Liver (tissue), 3 donors: Measurements from ENCODE around the gene CDK5RAP2.

Experiments used
- EGR1 ChIP-seq, 2 donors: IDR thresholded peaks; 2 replicates each; pipeline ENCODE4 v1.6.1; 2016 to 2018; ENCODE audit warnings: antibody characterized with exemption in 2 of 2, low read depth in 2 of 2
- FOXA1 ChIP-seq: IDR thresholded peaks from 2 replicates; pipeline ENCODE4 v1.6.1; 2016; ENCODE audit warnings: antibody characterized with exemption
- GABPA ChIP-seq, 2 donors: IDR thresholded peaks in 1 of 2; conservative IDR thresholded peaks in 1 of 2; 2 replicates each; pipeline ENCODE4 v1.6.1; 2016; ENCODE audit warnings: antibody characterized with exemption in 2 of 2, mild to moderate bottlenecking in 1 of 2, moderate library complexity in 1 of 2
- HNF4G ChIP-seq: IDR thresholded peaks from 2 replicates; pipeline ENCODE4 v1.6.1; 2016; ENCODE audit warnings: antibody characterized with exemption
- JUND ChIP-seq, 2 donors: IDR thresholded peaks; 2 replicates each; pipeline ENCODE4 v1.6.1; 2016; ENCODE audit warnings: antibody characterized with exemption in 2 of 2
- NR2F2 ChIP-seq: IDR thresholded peaks from 2 replicates; pipeline ENCODE4 v1.6.1; 2016; ENCODE audit warnings: antibody characterized with exemption
- RAD21 ChIP-seq, 2 donors: IDR thresholded peaks; 2 replicates each; pipeline ENCODE4 v1.6.1; 2016; ENCODE audit warnings: antibody characterized with exemption in 2 of 2, mild to moderate bottlenecking in 2 of 2
- SP1 ChIP-seq: IDR thresholded peaks from 2 replicates; pipeline ENCODE4 v1.6.1; 2018; ENCODE audit warnings: antibody characterized with exemption, mild to moderate bottlenecking
- TF ChIP-seq, protein P1 (sequence below): fragments of 150-350 bp; IDR thresholded peaks from 2 replicates; pipeline ENCODE4 v1.5.1; 2017; ENCODE audit warnings: improper control_type of control experiment, low read depth, low read length; ENCODE audit not compliant: missing input control
- TF ChIP-seq, protein P2 (sequence below): IDR thresholded peaks from 2 replicates; pipeline ENCODE4 v1.6.1; 2016; ENCODE audit warnings: antibody characterized with exemption
- TF ChIP-seq, protein P3 (sequence below): IDR thresholded peaks from 2 replicates; pipeline ENCODE4 v1.6.1; 2016; ENCODE audit warnings: antibody characterized with exemption
- TF ChIP-seq, protein P4 (sequence below): IDR thresholded peaks from 2 replicates; pipeline ENCODE4 v1.6.1; 2016; ENCODE audit warnings: antibody characterized with exemption, mild to moderate bottlenecking
- donor health status: healthy.
- donor health status: healthy.

DNA sequence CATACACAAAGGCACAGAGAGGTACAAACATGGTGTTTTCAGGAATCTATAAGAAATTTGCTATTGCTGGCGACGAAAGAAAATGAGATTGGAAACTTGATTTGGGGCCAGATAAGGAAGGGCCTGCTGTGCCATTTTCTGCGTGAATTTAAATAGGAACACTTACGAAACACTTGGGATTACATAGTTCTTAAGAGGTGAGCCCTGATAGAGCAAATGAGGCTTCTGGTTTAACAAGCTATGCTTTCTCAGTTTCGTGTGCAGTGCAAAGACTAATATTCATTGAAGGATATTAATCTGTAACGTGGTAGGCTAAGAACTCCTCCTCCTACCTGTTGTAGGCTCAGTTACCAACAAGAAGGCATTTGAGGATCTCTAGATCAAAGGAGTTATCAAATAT is 93.1 kb downstream of the CDK5RAP2 start:
- TF ChIP-seq EGR1 (IDR thresholded peaks at IDR 0.05; ENCODE audit: low read depth in 2 of 2): no peak
- TF ChIP-seq, protein P1, sequence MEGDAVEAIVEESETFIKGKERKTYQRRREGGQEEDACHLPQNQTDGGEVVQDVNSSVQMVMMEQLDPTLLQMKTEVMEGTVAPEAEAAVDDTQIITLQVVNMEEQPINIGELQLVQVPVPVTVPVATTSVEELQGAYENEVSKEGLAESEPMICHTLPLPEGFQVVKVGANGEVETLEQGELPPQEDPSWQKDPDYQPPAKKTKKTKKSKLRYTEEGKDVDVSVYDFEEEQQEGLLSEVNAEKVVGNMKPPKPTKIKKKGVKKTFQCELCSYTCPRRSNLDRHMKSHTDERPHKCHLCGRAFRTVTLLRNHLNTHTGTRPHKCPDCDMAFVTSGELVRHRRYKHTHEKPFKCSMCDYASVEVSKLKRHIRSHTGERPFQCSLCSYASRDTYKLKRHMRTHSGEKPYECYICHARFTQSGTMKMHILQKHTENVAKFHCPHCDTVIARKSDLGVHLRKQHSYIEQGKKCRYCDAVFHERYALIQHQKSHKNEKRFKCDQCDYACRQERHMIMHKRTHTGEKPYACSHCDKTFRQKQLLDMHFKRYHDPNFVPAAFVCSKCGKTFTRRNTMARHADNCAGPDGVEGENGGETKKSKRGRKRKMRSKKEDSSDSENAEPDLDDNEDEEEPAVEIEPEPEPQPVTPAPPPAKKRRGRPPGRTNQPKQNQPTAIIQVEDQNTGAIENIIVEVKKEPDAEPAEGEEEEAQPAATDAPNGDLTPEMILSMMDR: no peak
- TF ChIP-seq FOXA1: no peak
- TF ChIP-seq SP1: no peak
- TF ChIP-seq HNF4G: no peak
- TF ChIP-seq, protein P2, sequence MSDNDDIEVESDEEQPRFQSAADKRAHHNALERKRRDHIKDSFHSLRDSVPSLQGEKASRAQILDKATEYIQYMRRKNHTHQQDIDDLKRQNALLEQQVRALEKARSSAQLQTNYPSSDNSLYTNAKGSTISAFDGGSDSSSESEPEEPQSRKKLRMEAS: no peak
- TF ChIP-seq, protein P3, sequence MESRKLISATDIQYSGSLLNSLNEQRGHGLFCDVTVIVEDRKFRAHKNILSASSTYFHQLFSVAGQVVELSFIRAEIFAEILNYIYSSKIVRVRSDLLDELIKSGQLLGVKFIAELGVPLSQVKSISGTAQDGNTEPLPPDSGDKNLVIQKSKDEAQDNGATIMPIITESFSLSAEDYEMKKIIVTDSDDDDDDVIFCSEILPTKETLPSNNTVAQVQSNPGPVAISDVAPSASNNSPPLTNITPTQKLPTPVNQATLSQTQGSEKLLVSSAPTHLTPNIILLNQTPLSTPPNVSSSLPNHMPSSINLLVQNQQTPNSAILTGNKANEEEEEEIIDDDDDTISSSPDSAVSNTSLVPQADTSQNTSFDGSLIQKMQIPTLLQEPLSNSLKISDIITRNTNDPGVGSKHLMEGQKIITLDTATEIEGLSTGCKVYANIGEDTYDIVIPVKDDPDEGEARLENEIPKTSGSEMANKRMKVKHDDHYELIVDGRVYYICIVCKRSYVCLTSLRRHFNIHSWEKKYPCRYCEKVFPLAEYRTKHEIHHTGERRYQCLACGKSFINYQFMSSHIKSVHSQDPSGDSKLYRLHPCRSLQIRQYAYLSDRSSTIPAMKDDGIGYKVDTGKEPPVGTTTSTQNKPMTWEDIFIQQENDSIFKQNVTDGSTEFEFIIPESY: no peak
- TF ChIP-seq NR2F2: no peak
- TF ChIP-seq, protein P4, sequence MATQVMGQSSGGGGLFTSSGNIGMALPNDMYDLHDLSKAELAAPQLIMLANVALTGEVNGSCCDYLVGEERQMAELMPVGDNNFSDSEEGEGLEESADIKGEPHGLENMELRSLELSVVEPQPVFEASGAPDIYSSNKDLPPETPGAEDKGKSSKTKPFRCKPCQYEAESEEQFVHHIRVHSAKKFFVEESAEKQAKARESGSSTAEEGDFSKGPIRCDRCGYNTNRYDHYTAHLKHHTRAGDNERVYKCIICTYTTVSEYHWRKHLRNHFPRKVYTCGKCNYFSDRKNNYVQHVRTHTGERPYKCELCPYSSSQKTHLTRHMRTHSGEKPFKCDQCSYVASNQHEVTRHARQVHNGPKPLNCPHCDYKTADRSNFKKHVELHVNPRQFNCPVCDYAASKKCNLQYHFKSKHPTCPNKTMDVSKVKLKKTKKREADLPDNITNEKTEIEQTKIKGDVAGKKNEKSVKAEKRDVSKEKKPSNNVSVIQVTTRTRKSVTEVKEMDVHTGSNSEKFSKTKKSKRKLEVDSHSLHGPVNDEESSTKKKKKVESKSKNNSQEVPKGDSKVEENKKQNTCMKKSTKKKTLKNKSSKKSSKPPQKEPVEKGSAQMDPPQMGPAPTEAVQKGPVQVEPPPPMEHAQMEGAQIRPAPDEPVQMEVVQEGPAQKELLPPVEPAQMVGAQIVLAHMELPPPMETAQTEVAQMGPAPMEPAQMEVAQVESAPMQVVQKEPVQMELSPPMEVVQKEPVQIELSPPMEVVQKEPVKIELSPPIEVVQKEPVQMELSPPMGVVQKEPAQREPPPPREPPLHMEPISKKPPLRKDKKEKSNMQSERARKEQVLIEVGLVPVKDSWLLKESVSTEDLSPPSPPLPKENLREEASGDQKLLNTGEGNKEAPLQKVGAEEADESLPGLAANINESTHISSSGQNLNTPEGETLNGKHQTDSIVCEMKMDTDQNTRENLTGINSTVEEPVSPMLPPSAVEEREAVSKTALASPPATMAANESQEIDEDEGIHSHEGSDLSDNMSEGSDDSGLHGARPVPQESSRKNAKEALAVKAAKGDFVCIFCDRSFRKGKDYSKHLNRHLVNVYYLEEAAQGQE: no peak
- TF ChIP-seq GABPA (IDR thresholded peaks at IDR 0.05 in 1 of 2, conservative IDR thresholded peaks at IDR 0.05 in 1 of 2): no peak
- no peak for TF ChIP-seq RAD21 (IDR thresholded peaks at IDR 0.05)
- no peak for TF ChIP-seq JUND (IDR thresholded peaks at IDR 0.05)
